GM12891 (cell line): ENCODE results near the gene PANK1.

ENCODE experiments used
- DNase-seq: peaks from one replicate; pipeline ENCODE4 v3.0.0; 2011; ENCODE audit warnings: low spot score; ENCODE audit not compliant: insufficient read length
- FAIRE-seq: peaks from 2 replicates; lab custom pipeline; 2011; peaks lifted over from hg19 to GRCh38; lab: Jason Lieb, UNC
- PAX5 ChIP-seq: IDR thresholded peaks from 2 replicates; pipeline ENCODE4 v1.6.1; 2011; ENCODE audit warnings: low read length, moderate library complexity, mild to moderate bottlenecking; ENCODE audit not compliant: insufficient read depth, severe bottlenecking
- POLR2A ChIP-seq: IDR thresholded peaks from 2 replicates; pipeline ENCODE4 v1.6.1; 2011; ENCODE audit warnings: low read depth, low read length, control low read depth
- POLR2AphosphoS5 ChIP-seq: IDR thresholded peaks from 2 replicates; pipeline ENCODE4 v1.6.1; 2011; ENCODE audit warnings: low read depth, low read length, control low read depth
- POU2F2 ChIP-seq: IDR thresholded peaks from 2 replicates; pipeline ENCODE4 v1.6.1; 2011; ENCODE audit warnings: low read depth, mild to moderate bottlenecking, control low read depth, low read length, moderate library complexity
- SPI1 ChIP-seq: IDR thresholded peaks from 2 replicates; pipeline ENCODE4 v1.6.1; 2011; ENCODE audit warnings: low read depth, low read length, control low read depth
- TAF1 ChIP-seq: IDR thresholded peaks from 2 replicates; pipeline ENCODE4 v1.6.1; 2011; ENCODE audit warnings: low read depth, low read length, control low read depth

The PANK1 gene

GRCh38 chr10:89534826-89535166 is 110.2 kb downstream of the PANK1 start:
- DNase-seq: no peak
- TF ChIP-seq TAF1: no peak
- no peak for TF ChIP-seq POLR2A
- TF ChIP-seq POLR2AphosphoS5: no peak
- TF ChIP-seq PAX5: no peak
- TF ChIP-seq SPI1: no peak
- TF ChIP-seq POU2F2: no peak
- no peak for FAIRE-seq
